Hematopoietic multipotent progenitor cell (in vitro differentiated cells): ENCODE data around the gene ID1. TPM values are rescaled to one million over a fixed set of nuclear protein-coding genes. Genes with fewer than 3 reads are reported as not detected.
"Not testable (repeated sequence)": the region's sequence is repeated elsewhere in the genome, so short reads cannot be mapped to it uniquely, and the experiment has no call there.

Experiments
- DNase-seq, 3 donors: peaks; one replicate each; pipeline ENCODE4 v3.0.0-alpha.2; 2011 to 2015; ENCODE audit warnings: low read depth in 2 of 3, low spot score in 2 of 3
- total RNA-seq: library from RNA; depleted of rRNA; stranded (reverse); fragments of >200 nt; gene quantifications from one replicate; pipeline ENCODE4 v1.2.3, GENCODE V29; 2012

Gene ID1
- total RNA-seq, 1 donor, result 1,163 TPM

DNA sequence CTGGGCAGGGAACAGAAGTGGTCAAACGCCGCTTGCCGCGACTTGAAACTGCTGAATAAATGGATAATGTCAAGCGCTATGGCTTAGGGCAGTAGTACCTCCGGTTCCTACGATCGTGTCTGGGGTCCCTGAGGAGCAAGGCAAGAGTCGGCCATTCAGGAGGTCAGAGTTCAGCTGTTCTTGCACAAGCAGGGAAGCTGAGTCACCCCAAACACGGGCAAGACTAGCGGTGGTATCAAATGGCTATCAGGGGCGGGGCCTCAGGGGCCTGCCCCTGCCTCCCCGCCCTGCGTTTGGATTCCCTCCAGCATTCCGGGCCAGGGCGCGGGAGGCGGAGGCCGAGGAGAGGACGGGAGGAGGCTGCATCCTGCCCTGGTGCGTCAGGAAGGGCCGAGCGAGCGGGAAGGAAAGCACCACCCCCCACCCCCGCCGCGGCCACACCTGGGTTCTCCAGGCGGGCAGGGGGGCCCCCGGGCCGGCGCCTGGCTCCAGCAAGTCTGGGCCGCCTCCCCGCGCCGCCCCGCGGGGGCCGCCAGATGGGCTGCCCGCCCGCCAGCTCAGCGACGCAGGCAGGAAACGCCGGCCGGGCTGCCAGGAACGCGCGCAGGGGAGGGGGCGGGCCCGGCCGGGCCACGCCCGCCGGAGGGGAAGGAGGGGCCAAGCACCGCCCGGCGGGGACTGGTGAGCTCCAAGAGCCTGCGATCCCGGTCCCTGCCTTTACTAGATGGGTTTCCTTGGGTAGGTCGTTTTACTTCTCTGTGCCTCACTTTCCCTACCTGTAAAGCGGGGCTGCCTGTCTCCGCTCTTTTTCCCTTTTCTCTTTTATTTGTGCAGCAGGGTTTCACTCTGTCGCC, 32.2 kb upstream of the ID1 start:
- DNase-seq, result peak; percentile 77 to 94 (median 93)

- no peak for DNase-seq
These were observed 31.4 kb upstream of the ID1 start for GRCh38 chr20:31573555-31574321.

- DNase-seq, result not testable (repeated sequence)
These were observed 30.1 kb upstream of the ID1 start for GRCh38 chr20:31574986-31575385.

- DNase-seq, result no peak
These were observed 28.3 kb upstream of the ID1 start for GRCh38 chr20:31576751-31577150.

DNA sequence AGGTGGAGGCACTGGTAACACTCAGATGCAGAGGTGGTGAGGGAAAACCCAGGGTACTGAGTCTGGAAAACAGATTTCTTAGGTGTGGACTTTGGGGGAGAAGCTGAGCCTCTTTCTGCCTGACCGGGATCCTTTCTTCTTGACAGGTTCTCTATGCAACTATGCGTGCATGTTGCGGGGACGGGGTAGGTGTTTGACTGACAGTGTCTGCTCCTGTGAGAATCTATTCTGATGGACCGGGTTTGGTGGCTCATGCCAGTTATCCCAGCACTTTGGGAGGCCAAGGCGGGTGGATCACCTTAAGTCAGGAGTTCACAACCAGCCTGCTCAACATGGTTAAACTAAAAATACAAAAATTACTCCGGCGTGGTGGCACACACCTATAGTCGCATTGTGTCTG, 27.9 kb upstream of the ID1 start:
- DNase-seq, result no peak

DNA sequence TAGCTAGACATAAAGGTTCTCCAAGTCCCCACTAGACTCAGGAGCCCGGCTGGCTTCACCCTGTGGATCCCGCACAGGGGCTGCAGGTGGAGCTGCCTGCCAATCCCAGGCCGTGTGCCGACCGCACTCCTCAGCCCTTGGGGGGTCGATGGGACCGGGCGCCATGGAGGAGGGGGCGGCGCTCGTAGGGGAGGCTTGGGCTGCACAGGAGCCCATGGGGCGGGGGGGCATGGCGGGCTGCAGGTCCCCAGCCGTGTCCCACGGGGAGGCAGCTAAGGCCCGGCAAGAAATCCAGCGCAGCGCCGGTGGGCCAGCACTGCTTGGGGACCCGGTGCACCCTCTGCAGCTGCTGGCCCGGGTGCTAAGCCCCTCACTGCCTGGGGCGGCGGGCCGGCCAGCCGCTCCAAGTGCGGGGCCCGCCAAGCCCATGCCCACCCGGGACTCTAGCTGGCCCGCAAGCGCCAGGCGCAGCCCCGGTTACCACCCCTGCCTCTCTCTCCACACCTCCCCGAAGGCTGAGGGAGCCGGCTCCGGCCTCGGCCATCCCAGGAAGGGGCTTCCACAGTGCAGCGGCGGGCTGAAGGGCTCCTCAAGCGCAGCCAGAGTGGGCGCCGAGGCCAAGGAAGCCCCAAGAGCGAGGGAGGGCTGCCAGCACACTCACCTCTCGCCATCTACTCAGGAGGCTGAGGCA, 26.5 kb upstream of the ID1 start:
- DNase-seq, result no peak

DNA sequence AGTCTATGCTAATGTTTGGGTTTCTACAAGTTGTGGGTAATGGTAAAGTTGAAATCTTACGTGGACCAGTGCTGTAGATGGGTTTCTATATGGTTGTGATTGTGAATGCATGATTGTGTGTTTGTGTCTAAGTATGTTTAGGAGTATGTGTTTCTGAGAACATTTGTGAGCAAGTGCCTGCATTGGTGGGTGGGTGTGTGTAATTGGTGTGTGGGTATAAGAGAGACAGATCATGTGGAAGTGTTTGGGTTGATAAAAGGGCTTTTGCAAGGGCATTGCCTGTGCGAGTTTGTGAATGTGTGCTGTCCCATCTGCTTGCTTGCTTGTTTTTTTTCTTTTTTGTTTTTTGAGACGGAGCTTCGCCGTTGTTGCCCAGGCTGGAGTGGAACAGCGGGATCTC, 25.8 kb upstream of the ID1 start:
- DNase-seq, result no peak

- not testable (repeated sequence) for DNase-seq
These were observed 25.0 kb upstream of the ID1 start for GRCh38 chr20:31579941-31580651.

GRCh38 chr20:31580706-31581105, 24.4 kb upstream of the ID1 start:
- DNase-seq, result no peak

GRCh38 chr20:31581391-31581790, 23.7 kb upstream of the ID1 start:
- DNase-seq, result no peak

- no peak for DNase-seq
These were observed 17.3 kb upstream of the ID1 start for GRCh38 chr20:31587545-31588389.

GRCh38 chr20:31590717-31591225, 14.3 kb upstream of the ID1 start:
- no peak for DNase-seq

GRCh38 chr20:31593221-31594001, 11.7 kb upstream of the ID1 start:
- peak in 2 of 3 donors; percentile 46 to 61 for DNase-seq

- no peak for DNase-seq
These were observed 11.0 kb upstream of the ID1 start for GRCh38 chr20:31594002-31594557.

DNA sequence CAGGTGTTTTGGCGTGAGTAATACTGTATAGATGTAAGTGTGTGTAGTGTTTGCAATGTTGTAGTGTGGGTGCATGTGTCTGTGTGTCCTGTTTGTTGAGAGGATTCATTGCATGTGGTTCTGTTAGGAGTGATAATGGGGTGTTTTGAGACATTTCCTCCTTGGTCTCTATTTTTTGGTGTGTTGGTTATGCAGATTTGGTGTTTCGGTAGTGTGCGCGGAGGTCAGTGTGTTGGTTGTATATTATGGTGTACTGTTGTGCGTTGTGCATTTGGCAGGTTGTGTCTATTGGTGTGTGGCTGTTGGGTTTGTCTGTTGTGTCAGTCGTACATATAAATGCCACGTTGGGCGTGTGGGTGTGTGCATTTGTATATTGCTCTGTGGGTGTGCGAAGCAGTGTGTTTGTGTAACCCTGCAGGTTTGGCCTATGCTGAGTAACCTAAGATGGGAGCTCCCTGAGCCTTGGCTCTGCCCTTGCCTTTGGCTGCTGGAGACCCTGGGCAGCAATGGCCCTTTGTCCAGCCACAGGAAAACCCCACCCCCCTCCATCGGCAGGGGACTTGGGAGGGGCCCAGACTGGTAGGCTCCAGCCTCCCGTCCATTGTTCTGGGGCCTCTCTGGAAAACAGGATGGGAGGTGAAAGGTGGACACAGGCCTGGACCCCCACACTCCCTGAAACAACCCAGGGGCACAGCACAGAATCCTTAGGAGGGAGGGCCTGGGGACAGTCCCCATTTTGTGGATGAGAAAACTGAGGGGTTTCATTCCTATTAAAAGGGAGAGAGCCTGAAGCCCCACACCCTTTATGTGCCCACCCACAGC, 10.3 kb upstream of the ID1 start:
- no peak for DNase-seq

- no peak for DNase-seq
These were observed 9.8 kb upstream of the ID1 start for GRCh38 chr20:31595380-31595653.

DNA sequence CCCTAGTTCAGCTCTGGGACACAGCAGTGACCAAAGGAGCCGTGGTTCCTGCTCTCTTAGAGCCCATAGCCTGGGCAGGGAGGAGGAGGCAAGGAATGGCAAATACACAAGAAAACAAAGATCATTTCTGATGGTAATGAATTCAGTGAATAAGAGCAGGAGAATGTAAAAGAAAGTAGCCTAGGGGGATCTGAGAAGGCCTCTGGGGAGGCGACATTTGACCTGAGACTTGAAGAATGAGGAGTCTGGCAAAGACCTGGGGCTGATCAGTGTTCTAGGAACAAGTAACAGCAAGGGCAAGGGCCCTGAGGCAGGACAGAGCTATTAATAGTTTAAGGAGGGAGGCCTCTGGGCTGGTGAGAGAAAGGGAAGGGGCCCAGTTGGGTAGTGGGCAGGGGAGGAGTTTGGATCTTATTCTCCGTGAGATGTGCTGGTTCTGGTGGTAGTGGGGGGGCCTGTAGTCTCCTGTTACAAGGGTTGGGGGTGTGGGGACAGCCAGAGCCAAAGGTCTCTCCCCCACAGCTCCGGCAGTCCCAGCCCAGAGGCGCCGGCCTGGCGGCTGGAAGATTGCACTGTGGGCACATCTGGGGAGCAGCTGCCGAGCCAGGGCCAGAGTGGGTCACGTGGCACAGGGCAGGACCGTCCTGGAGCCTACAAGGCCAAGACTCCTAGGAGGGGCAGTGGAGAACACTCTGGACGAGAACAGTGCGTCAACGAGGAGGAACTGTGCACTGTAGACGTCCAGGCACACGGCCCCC, 9.3 kb upstream of the ID1 start:
- no peak for DNase-seq
